GM21528 (cell line): ENCODE measurements around the gene GPRIN3.
A peak's percentile ranks its signal among the peaks of the same experiment; 100 is the strongest.

ENCODE experiments used
- ATAC-seq: cut with Tn5 transposase; IDR thresholded peaks from one replicate; pipeline ENCODE4 v1.9.1; 2021; ENCODE audit warnings: mild to moderate bottlenecking, moderate library complexity; ENCODE audit not compliant: unreplicated experiment, low FRiP score

GPRIN3 gene

GRCh38 chr4:89294573-89295269 is 12.9 kb downstream of the GPRIN3 start:
- peak; percentile 86 for ATAC-seq

GRCh38 chr4:89293299-89293698 is 14.3 kb downstream of the GPRIN3 start:
- no peak for ATAC-seq

- no peak for ATAC-seq
Measured at GRCh38 chr4:89290727-89291516, 16.7 kb downstream of the GPRIN3 start.

- no peak for ATAC-seq
Measured at GRCh38 chr4:89289312-89289711, 18.3 kb downstream of the GPRIN3 start.

- ATAC-seq = no peak
Measured at GRCh38 chr4:89288430-89288829, 19.2 kb downstream of the GPRIN3 start.

- ATAC-seq = no peak
Measured at GRCh38 chr4:89287945-89288344, 19.7 kb downstream of the GPRIN3 start.

- ATAC-seq = no peak
Measured at GRCh38 chr4:89285745-89286144, 21.9 kb downstream of the GPRIN3 start.

GRCh38 chr4:89284828-89285227 is 22.8 kb downstream of the GPRIN3 start:
- no peak for ATAC-seq

- ATAC-seq = no peak
Measured at GRCh38 chr4:89284020-89284424, 23.6 kb downstream of the GPRIN3 start.

GRCh38 chr4:89283226-89284009 is 24.2 kb downstream of the GPRIN3 start:
- ATAC-seq = no peak

- ATAC-seq = no peak
Measured at GRCh38 chr4:89279385-89279784, 28.2 kb downstream of the GPRIN3 start.

GRCh38 chr4:89277412-89277811 is 30.2 kb downstream of the GPRIN3 start:
- no peak for ATAC-seq

- ATAC-seq = no peak
Measured at GRCh38 chr4:89276296-89276695, 31.3 kb downstream of the GPRIN3 start.

- no peak for ATAC-seq
Measured at GRCh38 chr4:89275587-89275986, 32.0 kb downstream of the GPRIN3 start.

GRCh38 chr4:89273741-89274141 is 33.9 kb downstream of the GPRIN3 start:
- ATAC-seq = no peak

- no peak for ATAC-seq
Measured at GRCh38 chr4:89270792-89271191, 36.8 kb downstream of the GPRIN3 start.

- no peak for ATAC-seq
Measured at GRCh38 chr4:89269121-89269666, 38.4 kb downstream of the GPRIN3 start.

GRCh38 chr4:89268679-89269078 is 38.9 kb downstream of the GPRIN3 start:
- ATAC-seq = no peak

GRCh38 chr4:89267846-89268245 is 39.8 kb downstream of the GPRIN3 start:
- ATAC-seq = no peak

GRCh38 chr4:89267392-89267791 is 40.2 kb downstream of the GPRIN3 start:
- ATAC-seq = no peak

GRCh38 chr4:89266128-89266527 is 41.5 kb downstream of the GPRIN3 start:
- ATAC-seq = no peak
